Measurements from ENCODE around the gene SLC22A3. TPM values are rescaled to one million over a fixed set of nuclear protein-coding genes. Genes with fewer than 3 reads are reported as not detected.
A peak's percentile ranks its signal among the peaks of the same experiment; 100 is the strongest.

The SLC22A3 gene
- total RNA-seq, 4 donors from 2014 or later = 11.8 to 31.0 (median 22.3) TPM

GRCh38 chr6:160336200-160336599 lies 12.0 kb upstream of the SLC22A3 start:
- Histone ChIP-seq H3K27me3 (no peaks in the 10 kb centered on the region), H3K4me1 (no peaks in the 10 kb centered on the region), H3K4me3 (no peak overlapping the region), H3K36me3 (no peaks in the 10 kb centered on the region), H3K9me3 (no peaks in the 10 kb centered on the region), H3K27ac (no peak overlapping the region)
- no peak for ATAC-seq
- no peak for TF ChIP-seq POLR2A (IDR thresholded peaks at IDR 0.05)
- 89 to 91% methylated on average over 4 to 5 of the region's 5 CpGs for WGBS, 2 donors (ENCODE audit: low coverage in 1 of 2)

GRCh38 chr6:160337301-160337700 lies 10.9 kb upstream of the SLC22A3 start:
- no peak for ATAC-seq
- Histone ChIP-seq H3K27ac (no peak overlapping the region), H3K4me1 (no peaks in the 10 kb centered on the region), H3K4me3 (no peak overlapping the region), H3K27me3 (no peaks in the 10 kb centered on the region), H3K9me3 (no peaks in the 10 kb centered on the region), H3K36me3 (no peaks in the 10 kb centered on the region)
- WGBS, 2 donors (ENCODE audit: low coverage in 1 of 2) = 86 to 88% methylated on average over 1 to 2 of the region's 2 CpGs
- no peak for TF ChIP-seq EP300 (IDR thresholded peaks at IDR 0.05)

GRCh38 chr6:160337991-160338390 lies 10.2 kb upstream of the SLC22A3 start:
- Histone ChIP-seq H3K4me3 (no peak overlapping the region), H3K9me3 (no peaks in the 10 kb centered on the region), H3K27ac (no peak overlapping the region), H3K36me3 (no peaks in the 10 kb centered on the region), H3K27me3 (no peaks in the 10 kb centered on the region), H3K4me1 (no peaks in the 10 kb centered on the region)
- 69 to 82% methylated on average over 2 to 3 of the region's 3 CpGs for WGBS, 2 donors (ENCODE audit: low coverage in 1 of 2)
- ATAC-seq = no peak
- TF ChIP-seq POLR2A (IDR thresholded peaks at IDR 0.05) (no peak), POLR2AphosphoS5 (IDR thresholded peaks at IDR 0.05) (no peak), CTCF (IDR thresholded peaks at IDR 0.05) (no peak), EP300 (IDR thresholded peaks at IDR 0.05) (no peak)

- no peak overlapping the region for H3K27ac ChIP-seq
- 89 to 96% methylated on average over 1 to 2 of the region's 2 CpGs for WGBS, 2 donors (ENCODE audit: low coverage in 1 of 2)
- ATAC-seq = no peak
- H3K27me3 ChIP-seq = peaks cover 6% of the 10 kb centered on the region
- TF ChIP-seq POLR2AphosphoS5 (IDR thresholded peaks at IDR 0.05) (no peak), CTCF (IDR thresholded peaks at IDR 0.05) (no peak), EP300 (IDR thresholded peaks at IDR 0.05) (no peak)
- H3K4me3 ChIP-seq = no peak overlapping the region
- no peaks in the 10 kb centered on the region for H3K36me3 ChIP-seq
- no peaks in the 10 kb centered on the region for H3K9me3 ChIP-seq
- H3K4me1 ChIP-seq = peaks cover 0 to 7% (median 0%) of the 10 kb centered on the region in 3 donors
Observed at GRCh38 chr6:160343144-160343543, 5.0 kb upstream of the SLC22A3 start.

- 91 to 93% methylated on average over 3 of the region's 3 CpGs for WGBS, 2 donors (ENCODE audit: low coverage in 1 of 2)
- Histone ChIP-seq H3K4me1 (peaks cover 0 to 17% (median 0%) of the 10 kb centered on the region in 3 donors), H3K36me3 (no peaks in the 10 kb centered on the region), H3K9me3 (no peaks in the 10 kb centered on the region), H3K4me3 (no peak overlapping the region), H3K27me3 (peaks cover 17% of the 10 kb centered on the region), H3K27ac (no peak overlapping the region)
- no peak for ATAC-seq
- TF ChIP-seq POLR2A (IDR thresholded peaks at IDR 0.05) (no peak), CTCF (IDR thresholded peaks at IDR 0.05) (no peak), EP300 (IDR thresholded peaks at IDR 0.05) (no peak)
Observed at GRCh38 chr6:160344271-160344670, 3.9 kb upstream of the SLC22A3 start.

DNA sequence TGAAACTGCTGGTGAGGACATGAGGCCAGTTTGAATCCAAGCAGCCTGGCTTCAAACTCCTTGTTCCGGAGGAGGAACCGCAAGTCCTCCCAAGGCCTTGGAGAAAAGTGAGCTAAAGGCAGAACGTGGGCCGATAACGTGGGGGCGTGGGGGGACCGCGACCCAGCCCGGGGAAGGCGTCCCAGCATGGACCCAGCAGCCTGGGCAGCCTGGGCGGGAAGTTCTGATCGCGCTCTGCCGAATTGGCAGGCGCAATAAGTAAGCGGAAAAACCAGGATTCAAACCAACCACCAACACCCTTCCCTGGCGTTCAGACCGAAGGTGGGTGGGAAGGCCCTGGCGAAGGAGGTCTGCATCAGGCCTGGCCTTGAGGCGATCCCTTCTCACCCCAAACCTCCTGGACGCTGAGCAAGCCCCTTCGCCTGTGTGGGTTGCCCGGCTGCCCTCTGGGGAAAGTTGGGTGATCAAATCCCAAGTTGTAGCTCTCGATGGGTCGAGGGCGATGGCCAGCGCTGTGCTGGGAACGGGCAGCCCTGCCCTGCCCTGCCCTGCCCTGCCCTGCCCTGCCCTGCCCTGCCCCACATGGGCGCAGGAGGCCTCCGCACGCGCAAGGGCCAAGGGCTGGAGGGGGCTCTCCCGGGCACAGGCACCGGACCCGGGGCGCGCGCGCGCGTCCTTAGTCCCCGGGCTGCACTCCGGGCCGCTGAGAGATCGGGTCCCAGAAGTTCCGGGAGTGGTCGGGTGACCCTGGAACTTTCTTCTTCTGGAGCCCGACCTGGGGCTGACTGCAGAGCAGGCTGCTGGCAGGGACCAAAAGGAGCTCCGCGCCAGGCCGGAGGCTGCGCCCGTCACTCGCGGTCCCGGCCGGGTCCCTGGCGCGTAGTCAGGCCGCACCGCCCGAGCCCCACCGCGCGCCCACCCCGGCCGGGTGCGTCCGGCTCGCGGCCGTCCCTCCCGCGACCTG lies 637 bp upstream of the SLC22A3 start:
- peak; percentile 6 for ATAC-seq
- no peaks in the 10 kb centered on the region for H3K9me3 ChIP-seq
- TF ChIP-seq CTCF (IDR thresholded peaks at IDR 0.05) (no peak), EP300 (IDR thresholded peaks at IDR 0.05) (no peak), POLR2AphosphoS5 (IDR thresholded peaks at IDR 0.05) (no peak), POLR2A (IDR thresholded peaks at IDR 0.05) (no peak)
- H3K4me3 ChIP-seq = peak overlapping the region; percentile 77 to 78
- no peaks in the 10 kb centered on the region for H3K36me3 ChIP-seq
- H3K27me3 ChIP-seq = peaks cover 19% of the 10 kb centered on the region
- WGBS, 2 donors (ENCODE audit: low coverage in 1 of 2) = 86 to 93% methylated on average over 5 to 8 of the region's 74 CpGs
- peaks cover 0 to 46% (median 5%) of the 10 kb centered on the region in 3 donors for H3K4me1 ChIP-seq
- peak overlapping the region in 3 of 4 donors; percentile 84 to 91 (median 86) for H3K27ac ChIP-seq

Measured in gastroesophageal sphincter (tissue), 4 donors.